ENCODE data around the gene GALNT1. TPM values are rescaled to one million over a fixed set of nuclear protein-coding genes. Genes with fewer than 3 reads are reported as not detected.
A peak's percentile ranks its signal among the peaks of the same experiment; 100 is the strongest.

GALNT1 gene
- total RNA-seq, 1 experiment from 2014 or later: 63.0 TPM

DNA sequence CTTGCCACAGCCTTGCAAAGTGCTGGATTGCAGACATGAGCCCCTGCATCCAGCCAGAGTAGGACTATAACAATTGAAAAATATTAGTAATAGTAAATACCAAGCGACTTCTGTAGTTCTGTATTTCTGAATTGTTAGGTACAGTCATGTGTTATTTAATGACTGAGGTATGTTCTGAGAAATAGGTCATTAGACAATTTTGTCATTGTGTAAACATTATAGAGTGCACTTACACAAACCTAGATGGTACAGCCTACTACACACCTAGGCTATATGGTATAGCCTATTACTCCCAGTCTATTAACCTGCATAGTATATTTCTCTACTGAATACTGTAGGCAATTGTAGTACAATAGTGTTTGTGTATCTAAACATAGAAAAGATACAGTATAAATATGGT lies 92.1 kb downstream of the GALNT1 start:
- no peak for DNase-seq (ENCODE audit: low read depth)

DNA sequence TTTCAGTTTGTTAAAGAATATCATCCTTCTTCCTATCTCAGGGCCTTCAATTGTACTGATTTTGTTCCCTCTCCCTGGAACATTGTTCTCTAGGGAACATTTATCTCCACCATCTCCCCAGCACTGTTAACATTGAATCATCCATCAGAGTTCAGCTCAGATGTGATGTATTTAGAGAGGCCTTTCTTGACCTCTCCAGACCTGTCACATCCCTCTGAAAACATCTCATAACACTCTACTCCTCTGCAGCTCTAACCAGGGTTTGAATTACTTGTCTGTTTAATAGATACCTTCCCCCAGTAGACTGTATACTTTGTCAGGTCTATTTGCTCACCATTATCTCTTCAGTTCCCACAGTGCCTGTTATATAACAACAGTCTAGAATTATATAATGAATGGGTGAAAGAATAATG lies 98.6 kb downstream of the GALNT1 start:
- peak; percentile 7 for DNase-seq (ENCODE audit: low read depth)

DNA sequence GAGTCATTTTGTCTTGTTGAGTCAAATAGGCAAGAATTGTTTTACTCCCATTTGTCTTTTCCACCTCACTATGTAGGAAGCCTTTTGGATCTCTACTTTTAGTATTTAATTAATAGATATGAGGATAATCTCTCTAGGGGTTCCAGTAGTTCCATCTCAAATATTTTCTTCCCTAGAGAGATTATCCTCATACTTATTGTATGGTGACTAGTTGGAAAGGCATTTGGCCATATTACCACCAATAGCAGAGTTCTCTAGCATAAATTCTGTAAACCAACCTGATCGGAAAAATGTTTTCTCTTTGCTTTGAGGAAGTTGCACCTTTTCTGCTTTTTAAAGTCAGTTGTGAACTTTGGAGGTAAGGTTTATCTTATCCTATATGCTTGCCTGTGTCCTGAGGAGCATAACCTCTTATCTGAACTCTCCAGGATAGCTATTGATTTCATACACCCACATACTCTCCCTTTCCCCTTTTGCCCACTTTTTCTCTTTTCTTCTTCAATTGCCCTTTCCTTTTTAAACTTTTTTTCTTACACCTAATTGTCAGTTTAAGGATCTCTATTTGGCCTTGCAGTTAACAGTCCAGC lies 100.8 kb downstream of the GALNT1 start:
- no peak for DNase-seq (ENCODE audit: low read depth)

DNA sequence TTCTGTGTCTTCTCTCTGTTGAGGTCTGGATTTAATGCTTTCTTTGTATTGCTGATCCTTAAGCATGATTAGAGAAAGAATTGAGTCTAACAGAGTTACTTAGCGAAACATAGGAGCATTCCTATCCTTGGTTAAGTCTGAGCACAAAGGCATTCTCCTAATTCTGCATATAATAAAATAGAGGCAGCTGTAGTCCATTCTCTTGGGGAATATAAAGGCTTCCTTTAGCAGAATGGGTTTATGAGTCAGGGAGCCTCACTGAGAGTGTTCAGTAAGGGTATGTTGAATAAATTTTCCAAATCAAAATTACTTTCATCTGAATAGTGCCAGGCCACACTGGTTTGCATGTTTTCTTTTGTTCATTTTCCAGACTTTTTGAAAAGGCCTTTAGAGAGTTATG lies 101.5 kb downstream of the GALNT1 start:
- no peak for DNase-seq (ENCODE audit: low read depth)

DNA sequence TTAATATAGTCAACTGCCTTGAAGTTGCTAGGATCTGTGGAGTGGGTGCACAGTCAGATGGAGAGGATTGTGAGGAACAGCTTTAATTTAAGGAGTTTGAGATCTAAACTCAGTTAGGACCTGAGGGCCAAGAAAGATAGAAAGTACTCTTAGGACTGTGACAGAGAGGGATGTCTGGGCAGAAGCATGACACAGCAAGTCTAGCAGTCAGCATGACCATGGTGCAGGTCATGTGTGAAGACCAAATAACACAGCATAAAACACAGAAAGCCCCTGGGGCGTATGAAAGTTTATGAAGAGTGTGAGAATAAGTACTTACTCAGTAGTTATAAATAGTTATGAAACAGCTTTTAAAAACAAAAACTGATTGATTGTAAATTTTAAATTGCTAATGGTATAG lies 107.2 kb downstream of the GALNT1 start:
- DNase-seq (ENCODE audit: low read depth): peak; percentile 23

DNA sequence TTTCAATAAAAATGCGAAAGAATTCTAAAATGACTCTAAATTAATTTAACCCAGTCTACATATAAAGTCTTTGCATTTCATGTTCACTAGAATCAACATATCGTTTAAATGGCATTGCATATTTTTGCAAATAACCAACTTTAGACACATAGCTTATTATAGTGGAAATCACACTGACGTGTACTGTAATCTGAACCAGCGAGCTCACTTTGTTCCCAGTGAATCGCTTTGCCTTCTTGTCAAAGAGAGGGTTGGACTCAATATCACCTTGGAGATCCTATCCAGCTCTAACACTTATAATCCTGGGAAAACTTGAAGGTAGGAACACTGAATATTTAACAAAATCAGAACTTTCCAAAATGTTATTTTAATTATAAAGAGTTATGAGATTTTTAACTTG lies 108.2 kb downstream of the GALNT1 start:
- no peak for DNase-seq (ENCODE audit: low read depth)

DNA sequence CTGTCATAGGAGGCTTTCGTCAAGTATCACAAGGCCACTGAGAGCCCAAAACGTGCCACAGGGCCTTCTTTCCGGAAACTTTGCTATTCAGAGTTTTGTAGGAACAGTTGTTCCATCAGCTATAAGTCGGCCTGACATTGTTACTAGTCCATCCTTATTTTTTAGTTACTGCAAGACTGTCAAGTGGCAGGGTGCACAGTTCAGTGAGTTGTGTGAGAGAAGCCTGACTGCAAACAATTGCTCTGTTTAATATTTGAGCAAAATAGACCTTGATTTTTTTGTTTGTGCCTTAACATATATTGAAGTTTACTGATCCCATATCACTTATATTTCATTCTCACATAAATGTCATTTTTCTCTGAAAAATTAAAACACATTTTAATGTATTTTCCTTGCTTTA lies 110.1 kb downstream of the GALNT1 start:
- DNase-seq (ENCODE audit: low read depth): no peak

DNA sequence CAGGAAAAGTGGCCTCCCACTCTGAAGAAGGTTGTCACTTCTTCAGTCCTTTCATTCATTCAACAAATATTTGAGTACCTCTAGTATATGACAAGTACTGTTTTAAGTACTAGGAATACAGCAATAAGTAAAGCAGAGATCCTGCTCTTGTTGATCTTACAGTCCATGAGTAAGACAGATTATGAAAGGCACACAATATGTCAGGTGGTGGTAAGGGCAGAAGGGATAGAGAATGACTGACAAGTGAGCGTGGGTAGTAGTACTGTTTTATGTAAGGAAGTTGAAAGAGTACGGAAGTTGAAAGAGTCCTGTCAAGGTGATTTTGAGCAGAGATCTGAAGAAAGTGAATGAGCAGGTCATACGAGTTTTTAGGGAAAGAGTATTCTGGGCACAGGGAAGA lies 111.3 kb downstream of the GALNT1 start:
- DNase-seq (ENCODE audit: low read depth): no peak

DNA sequence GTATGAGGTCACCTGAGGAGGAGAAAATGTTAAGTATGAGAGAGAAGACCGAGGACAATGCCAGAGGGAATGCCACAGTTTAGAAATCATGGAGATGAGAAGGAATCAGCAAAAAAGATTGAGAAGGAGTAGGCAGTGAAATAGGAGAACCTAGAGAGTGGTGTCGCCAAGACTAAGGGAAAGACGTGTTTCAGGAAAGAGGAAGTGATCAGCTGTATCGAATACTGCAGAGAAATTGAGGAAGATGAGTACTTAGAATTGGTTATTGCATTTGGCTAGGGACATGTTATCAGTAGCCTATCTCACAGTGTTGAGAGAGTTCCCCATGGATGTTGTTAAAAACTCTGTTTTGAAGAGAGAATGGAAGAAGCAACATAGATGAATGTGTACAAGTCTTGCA lies 112.3 kb downstream of the GALNT1 start:
- no peak for DNase-seq (ENCODE audit: low read depth)

DNA sequence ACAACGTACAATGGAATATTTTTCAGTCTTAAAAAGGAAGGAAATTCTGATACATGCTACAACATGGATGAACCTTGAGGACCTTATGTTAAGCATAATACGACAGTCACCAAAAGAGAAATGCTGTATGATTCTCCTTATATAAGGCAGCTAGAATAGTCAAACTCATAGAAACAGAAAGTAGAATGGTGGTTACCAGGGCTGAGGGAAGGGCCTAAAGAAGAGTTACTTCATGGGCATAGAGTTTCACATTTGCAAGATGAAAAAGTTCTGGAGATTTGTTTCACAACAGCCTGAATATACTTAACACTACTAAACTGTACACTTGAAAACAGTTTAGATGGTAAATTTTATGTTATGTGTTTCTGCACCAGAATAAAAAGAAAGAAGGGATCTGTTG lies 113.3 kb downstream of the GALNT1 start:
- no peak for DNase-seq (ENCODE audit: low read depth)

DNA sequence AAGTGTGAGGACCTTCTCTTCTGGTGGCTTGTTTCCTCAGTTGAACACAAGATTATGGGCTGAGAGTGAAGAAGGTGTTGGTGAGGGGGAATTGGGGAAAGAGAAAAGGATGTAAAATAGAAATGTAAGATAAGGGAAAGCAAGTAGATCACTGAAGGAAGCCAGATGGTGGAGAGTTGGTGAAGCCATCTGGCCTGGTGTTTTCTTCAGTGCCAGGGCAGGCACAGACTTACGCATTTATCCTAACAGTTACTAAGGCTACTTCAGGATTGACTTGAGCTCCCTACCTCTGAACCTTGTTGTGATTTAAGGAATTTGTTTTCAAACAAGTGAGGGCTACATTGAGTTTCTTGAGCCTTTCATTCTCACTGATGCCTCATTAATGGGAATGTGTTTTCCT lies 113.8 kb downstream of the GALNT1 start:
- no peak for DNase-seq (ENCODE audit: low read depth)

DNA sequence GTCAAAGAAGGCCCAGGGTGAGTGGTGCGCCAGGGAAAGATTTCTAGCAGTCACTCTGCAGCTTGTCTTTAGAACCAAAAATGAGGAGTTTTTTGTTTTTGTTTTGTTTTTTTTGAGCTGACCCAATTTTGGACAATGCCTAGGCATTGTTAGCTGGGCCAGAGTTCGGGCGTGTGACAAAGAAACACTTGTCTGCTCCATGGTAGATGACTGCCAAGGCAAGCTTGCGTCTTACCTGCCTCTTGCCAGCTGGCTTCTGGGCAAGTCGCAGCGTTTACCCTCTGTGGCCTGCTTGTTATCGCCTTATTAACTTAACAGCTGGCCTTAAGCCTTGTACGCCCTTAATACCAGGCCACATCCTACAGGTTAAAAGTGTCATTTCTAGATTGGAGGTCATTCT lies 114.3 kb downstream of the GALNT1 start:
- no peak for DNase-seq (ENCODE audit: low read depth)

DNA sequence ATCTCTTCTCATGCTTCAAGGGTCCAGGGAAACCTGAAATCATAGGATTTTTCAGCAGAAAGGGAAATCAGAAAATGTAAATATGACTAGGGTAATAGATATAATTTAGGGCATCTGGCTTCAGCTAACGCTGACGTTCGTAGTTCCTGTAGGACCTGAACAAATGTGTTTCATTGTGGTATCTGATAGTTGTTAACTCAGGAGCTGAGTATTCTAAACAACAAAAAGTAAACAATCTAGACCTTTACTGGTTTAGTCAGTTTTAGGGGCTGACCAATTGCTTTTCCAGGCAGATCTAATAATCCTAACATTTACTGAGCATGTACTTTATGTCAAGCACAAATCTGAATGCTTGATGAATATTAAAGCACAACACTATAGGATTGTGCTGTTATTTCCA lies 114.8 kb downstream of the GALNT1 start:
- DNase-seq (ENCODE audit: low read depth): no peak

DNA sequence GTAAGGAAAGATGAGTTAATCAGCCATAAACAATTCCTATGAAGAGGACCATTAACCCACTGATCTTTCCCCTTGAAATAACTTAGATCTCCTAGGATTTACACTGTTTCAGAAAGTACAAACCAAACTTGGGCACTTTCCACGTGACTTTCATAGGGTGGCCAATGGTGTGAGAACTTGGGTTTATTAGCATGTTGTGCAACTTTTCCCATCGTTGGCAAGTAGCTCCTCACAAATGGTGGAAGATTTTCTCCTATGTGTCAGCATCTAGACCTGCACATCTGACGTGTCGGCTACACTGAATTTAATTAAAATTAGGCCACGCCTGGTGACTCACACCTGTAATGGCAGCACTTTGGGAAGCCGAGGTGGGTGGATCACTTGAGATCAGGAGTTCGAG lies 116.3 kb downstream of the GALNT1 start:
- DNase-seq (ENCODE audit: low read depth): no peak

DNA sequence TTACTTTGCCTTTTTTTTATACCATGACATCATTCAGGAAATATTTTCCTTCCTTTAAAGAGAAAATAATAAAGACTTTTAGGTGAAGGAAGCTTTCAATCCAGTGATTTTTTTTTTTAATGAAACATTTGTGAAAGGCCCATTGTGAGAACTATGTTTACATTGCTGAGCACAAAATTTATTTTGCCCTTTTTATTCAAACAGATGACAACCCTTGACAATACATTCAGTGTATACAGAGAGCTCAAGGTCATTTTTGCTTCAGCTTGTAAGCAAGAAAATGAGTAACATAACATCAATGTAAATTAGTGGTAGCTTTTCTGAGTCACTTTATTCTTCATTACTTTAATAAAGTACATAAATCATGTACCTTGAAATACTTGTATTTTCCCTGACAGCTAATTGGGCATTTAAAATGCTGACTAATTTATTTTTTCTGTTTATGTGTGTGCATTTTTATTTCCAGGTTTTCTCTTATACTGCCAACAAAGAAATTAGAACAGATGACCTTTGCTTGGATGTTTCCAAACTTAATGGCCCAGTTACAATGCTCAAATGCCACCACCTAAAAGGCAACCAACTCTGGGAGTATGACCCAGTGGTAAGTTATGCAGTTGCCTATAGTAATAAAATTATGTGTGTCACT lies 121.6 kb downstream of the GALNT1 start:
- peak; percentile 66 for DNase-seq (ENCODE audit: low read depth)

DNA sequence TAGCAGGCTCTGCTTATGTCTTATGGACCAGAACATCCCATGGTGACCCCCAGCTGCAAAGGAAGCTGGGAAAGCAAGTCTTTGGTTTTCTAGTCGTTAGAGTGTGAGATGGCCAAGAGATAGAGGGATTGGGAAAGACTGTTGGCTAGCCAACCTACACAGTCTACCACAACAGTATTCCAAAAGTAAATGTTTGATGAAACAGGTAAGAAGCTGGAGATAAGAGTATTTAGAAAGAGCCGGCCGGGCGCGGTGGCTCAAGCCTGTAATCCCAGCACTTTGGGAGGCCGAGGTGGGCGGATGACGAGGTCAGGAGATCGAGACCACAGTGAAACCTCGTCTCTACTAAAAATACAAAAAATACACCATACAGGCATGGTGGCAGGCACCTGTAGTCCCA lies 124.4 kb downstream of the GALNT1 start:
- DNase-seq (ENCODE audit: low read depth): no peak

DNA sequence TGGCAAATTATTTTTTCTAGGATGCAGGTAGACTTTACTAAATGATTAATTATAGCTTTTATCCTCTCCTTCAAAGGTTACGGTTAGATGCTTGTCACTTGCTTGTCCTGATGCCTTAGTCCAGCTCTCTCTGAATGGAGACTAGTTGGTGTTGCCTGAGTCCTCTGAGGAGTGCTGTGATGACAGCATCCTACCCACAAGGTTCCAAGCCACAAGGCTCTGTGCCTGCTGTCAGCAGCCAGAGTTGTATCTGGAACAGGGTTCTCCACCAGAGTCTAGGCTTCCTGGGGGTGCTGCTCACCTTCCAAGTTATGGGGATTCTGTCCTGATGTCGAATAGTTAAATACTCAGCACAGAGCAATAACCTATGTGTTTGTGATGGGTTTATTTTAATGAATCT lies 125.7 kb downstream of the GALNT1 start:
- no peak for DNase-seq (ENCODE audit: low read depth)

DNA sequence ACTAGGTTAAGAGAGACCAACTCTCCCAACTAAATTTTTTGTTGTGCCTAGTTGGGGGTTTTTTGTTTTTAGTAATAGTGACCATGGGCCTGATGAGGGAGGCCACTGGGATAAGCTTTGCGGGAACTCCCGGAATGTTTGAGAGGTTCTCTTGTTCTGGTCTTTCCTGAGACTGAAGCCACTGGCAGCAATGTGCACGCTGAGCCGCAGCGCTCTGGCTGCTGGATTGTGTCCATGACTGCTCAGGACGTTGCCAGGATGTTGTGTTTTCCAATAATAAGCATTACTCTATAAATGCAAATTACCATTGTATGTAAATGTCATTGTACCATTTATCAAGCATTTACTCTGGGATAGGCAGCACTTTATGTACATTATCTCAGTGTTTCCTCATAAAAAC lies 126.1 kb downstream of the GALNT1 start:
- no peak for DNase-seq (ENCODE audit: low read depth)

DNA sequence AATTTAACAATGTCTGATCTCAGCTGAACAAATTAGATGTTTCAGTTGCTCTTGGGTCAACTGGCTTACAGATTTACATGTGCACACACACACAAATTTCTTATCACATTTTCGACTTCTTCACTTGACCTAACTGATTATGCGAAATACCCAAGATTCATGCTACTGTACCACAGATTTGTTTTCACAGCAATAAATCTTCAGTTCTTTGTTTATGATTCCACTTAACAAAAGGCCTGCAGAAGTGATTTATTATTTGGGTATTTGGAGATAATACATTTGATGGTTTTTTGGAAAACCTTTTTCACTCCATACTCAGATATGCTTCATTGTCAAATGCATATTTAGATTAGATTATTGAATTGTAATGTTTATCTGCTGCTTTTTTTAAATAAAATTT lies 129.0 kb downstream of the GALNT1 start:
- peak; percentile 31 for DNase-seq (ENCODE audit: low read depth)

DNA sequence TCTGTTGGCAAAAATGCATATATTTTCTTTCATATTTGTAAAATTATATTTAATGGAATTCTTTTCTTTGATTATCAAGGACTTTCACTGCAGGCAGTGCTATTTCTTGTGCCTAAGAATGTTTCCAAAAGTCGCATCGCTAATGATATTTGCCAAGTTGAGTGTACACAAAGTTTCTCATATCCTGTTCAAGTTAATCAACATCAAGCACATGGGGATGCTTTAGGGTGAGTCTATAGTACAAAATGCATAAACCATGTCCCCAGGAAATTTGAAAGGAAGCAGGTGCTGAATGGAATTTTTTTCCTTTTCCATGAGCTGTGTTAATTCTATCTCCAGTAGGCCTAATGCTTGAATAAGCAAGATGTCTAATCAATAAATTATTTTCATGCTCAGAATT lies 129.7 kb downstream of the GALNT1 start:
- DNase-seq (ENCODE audit: low read depth): no peak

DNA sequence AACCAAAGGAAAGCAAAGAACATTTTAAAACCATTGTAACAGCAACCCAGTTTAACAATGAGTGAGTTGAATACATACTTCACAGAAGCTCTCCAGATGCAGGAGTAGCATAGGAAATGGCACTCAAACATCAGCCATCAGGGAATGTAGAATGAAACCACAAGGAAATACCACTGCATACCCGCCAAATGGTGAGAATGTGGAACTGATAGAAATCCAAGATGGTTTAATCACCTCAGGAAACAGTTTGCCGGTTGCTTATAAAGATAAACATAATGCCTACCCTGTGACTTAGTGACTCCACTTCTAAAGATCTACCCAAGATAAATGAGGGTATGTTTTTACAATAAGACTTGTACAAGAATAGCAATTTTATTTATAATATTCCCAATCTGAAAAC lies 132.0 kb downstream of the GALNT1 start:
- DNase-seq (ENCODE audit: low read depth): peak; percentile 82

DNA sequence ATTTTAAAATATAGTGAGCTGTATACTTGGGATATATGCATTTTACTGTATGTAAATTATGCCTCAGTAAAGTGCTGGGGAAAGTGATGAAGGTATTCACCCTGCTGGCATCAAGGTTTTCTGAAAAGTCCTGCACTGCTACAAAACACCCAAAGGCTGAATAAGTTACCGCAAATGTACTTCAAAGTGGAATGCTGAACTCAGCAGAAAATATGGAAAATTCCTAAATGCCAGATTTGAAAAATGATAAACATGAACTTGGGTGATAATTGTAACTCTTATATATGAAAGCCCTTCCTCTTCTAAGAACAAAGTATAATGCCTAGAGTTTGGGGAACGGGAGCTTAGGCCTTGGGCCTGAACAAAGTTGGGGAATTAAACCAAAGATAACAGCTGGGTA lies 133.0 kb downstream of the GALNT1 start:
- no peak for DNase-seq (ENCODE audit: low read depth)

DNA sequence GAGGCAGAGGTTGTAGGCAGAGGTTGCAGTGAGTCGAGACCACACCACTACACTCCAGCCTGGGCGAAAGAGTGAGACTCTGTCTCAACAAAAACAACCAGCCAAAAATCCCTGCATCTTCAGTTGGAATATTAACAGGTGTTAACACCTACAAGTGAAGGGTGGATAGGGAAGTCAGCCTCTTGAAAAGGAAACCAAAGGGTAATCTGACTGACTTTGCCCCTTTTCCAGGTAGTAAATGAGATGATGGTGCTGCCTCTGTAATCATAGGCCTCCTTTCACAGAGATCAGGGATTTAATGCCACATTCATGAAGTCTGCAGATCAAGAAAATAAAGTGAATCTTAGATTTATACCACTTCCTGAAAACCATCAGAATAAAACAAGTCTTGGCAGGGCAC lies 133.6 kb downstream of the GALNT1 start:
- no peak for DNase-seq (ENCODE audit: low read depth)

DNA sequence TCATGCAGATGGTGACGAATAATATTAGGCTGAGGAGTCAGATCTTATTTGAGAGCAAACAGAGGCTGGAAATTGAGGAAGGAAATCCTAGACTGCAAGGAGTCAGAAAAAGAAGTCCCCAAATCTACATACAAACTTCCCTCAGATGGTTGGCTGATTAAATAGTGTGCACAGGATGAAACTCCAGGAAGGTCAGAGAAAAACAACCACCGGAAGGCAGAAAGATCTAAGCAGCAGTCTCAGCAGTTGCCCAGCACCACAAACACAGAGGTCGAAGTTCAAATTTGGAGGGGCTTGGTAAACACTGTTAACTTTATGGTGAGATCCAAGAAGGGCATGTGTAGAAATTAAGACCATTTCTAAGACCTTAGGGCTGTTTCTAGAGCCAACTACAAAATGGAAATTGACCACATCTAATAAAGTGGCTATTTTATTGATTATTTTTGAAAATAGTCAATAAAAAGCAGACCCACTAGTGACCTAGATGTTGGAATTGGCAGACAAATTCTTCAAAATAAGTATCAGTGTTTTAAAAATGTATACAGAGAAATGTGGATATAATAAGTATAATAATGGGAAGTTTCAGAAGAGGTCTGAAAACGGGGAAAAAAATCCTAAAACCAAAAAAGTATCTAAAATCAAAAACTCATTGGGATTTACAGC lies 134.8 kb downstream of the GALNT1 start:
- no peak for DNase-seq (ENCODE audit: low read depth)
